Stimulated activated CD4-positive, alpha-beta T cell treated with anti-CD3 and anti-CD28 coated beads, Interleukin-1b, Interleukin-23, amount 100 ng/mL, for 4 hours (primary cell): ENCODE data around the gene ADARB1.

ENCODE experiments used
- DNase-seq, 2 donors: peaks; one replicate each; pipeline ENCODE4 v3.0.0-alpha.2; 2020; ENCODE audit warnings: low read depth in 2 of 2

The ADARB1 gene

DNA sequence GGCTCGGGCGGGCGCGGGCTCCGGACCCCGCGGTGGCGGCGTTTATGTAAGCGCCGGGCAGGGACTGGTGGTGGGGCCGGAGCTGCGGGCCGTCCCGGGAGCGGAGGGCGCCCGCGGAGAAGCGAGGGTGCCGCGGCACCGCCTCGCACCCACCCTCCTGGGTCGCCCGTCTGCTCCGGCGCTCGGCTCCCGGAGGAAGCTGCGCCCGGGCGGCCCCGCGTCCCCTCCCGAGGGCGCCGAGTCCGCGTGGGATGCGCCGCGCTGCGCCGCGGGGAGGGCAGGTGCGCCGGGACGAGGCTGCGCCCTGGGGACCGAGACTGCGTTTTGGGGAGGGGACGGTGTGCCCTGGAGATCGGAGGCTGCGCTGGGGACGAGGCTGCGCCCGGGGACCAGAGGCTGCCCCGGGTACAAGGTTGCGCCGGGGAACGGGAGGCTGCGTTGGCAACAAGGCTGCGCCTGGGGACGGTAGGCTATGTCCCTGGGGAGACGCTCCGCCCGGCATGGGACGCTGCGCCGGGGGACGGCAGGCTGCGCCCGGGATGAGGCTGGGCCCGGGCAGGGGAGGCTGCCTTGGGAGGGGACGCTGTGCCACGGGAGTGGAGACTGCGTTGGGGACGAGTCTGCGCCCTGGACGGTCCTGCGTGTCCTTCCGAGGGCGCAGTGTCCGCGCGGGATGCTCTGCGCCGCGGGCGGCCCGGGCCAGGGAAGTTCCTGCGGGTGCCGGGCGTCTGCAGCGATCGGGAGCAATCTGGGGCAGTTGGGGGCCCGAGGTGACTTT, 627 bp downstream of the ADARB1 start:
- DNase-seq: peak in 1 of 2 donors; percentile 33

- DNase-seq: no peak
These were observed 1.3 kb downstream of the ADARB1 start for GRCh38 chr21:45075596-45076244.

- DNase-seq: no peak
These were observed 1.9 kb downstream of the ADARB1 start for GRCh38 chr21:45076245-45076711.

DNA sequence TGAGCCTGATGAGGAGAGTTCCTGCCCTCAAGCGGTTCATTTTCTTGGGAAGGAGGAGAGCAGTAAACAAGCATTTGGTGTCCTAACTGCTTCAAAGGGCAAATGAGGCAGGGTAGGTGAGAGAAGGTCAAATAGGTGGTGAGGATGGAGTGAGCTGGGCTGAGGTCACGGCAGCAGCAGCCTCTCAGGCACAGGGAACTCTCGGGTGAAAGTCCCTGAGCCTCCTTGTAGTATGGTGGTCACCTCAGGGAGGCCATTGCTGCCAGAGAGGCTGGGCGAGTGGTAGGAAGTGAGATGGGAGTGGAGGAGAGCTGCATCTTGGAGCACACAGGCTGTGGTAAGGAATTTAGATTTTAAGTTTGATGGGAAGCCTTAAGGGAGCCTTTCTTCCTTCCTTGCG, 4.0 kb downstream of the ADARB1 start:
- no peak for DNase-seq

GRCh38 chr21:45078877-45079281, 4.5 kb downstream of the ADARB1 start:
- peak; percentile 24 to 69 for DNase-seq

GRCh38 chr21:45079351-45079750, 5.0 kb downstream of the ADARB1 start:
- DNase-seq: no peak

DNA sequence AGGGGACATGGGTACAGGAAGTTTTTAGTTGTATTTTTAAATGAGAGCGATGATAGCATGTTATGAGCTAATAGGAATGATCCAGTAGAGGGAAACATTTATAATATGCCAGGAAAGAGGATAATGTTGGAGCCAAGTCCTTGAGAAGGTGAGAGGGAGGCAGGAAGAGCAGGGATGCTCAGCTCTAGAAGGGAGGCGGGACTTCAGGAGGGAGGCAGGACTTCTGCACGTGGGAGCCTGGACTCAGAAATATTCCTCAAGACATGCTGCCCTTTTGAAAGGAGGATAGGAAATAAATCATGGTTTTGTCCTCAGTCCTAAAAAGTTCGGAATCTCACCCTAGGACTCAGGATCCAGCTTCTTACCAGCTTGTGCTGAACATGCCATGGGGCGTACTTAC, 5.9 kb downstream of the ADARB1 start:
- no peak for DNase-seq

DNA sequence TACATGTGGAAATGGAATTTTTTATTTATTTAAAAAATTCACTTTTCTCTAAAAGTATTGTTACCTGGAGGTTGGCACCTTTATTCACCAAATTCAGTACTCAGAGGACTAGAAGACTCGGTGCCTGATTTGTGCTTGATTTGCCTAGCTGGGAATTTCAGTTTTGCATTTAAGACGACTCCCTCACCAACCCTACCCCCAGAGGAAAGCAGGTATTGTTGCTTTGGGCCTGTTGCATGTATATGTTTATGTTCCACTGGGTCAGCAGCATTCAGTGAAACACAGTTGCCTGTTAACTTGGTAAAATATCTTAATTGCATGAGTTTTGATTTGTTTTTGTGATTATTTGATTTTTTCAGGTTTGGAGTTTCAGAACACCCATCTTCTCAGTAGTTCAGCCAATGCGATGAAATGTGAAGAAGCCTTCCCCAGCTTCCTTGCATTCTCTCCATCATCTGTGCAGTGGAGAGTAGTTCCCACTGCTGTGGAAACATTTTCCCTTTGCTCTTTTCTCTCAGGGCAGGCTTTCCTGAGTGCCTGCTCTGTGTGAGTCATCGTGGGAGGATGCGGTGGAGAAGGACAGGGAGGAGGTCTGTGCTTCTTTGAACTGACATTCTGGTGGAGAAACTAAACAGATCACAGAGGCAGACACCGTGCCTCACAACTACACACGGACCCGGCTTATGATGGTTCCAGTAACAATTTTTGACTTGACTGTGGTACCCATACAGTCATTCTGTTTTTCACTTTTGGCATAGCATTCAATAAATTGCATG, 6.4 kb downstream of the ADARB1 start:
- DNase-seq: no peak

GRCh38 chr21:45081636-45082035, 7.3 kb downstream of the ADARB1 start:
- no peak for DNase-seq

DNA sequence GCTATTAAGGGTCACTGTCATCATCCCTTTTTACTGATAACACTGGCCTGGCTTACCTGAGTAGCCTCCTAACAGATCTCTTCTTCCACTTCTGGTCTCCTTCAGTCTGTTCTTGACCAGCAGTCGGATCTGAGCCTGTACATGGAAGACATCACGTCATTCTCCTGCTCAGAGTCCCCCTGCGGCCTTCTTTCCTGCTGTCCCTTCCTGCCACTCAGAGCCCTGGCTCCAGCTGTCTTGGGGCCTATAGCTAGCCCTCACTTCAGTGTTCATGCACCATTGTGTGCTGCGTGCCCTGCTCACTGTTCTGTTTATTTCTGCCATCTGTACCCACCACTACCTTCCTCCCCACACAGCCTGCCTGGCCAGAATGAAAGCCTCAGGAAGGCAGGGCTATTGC, 8.4 kb downstream of the ADARB1 start:
- no peak for DNase-seq

- no peak for DNase-seq
These were observed 9.7 kb downstream of the ADARB1 start for GRCh38 chr21:45084121-45084520.

DNA sequence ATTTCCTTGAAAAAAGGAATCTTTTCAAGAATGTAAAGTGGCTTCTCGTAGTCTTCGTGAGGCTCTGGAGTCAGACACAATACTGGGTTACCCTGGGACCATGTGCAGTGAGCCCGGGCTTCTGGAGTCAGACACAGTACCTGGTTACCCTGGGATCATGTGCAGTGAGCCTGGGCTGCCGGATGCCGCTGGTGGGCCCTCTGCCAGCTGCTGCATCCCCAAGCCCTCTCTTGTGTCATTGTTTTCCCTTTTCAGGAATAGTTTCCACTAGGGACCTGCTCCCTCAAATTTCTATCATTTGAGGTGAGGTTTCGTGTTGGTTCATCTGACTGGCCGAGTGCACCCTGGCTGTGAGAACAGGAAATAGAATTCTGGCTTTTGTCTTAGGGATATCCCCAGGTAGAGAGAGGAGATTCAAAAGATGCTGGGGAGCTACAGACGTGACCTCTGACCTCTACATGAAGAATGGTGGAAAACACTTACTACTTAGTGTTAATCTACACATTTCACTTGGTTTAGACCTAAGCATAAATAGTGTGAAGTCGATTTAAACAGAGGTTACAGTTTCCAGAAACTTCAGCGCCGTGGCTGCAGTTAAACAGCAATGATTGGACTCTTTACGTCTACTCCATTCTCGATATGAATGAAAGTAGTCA, 10.6 kb downstream of the ADARB1 start:
- DNase-seq: no peak

DNA sequence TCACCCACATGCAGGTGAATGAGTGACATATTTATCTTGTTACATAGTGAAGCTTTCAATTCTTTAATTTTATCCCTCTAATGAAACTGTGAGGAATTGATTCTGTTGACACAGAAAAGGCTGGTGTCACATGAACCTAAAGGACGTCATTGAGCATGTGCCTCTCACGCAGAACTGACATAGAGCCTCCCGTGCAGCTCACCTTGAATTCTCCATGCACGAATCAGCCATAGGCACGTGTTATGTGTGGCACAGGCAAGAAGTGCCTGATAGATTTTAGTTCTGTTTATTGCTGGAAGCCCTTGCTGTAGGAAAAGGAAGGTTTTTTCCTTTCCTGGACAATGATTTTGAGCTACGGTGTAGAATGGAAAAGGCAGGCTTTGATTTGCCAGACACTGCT, 11.3 kb downstream of the ADARB1 start:
- DNase-seq: no peak

DNA sequence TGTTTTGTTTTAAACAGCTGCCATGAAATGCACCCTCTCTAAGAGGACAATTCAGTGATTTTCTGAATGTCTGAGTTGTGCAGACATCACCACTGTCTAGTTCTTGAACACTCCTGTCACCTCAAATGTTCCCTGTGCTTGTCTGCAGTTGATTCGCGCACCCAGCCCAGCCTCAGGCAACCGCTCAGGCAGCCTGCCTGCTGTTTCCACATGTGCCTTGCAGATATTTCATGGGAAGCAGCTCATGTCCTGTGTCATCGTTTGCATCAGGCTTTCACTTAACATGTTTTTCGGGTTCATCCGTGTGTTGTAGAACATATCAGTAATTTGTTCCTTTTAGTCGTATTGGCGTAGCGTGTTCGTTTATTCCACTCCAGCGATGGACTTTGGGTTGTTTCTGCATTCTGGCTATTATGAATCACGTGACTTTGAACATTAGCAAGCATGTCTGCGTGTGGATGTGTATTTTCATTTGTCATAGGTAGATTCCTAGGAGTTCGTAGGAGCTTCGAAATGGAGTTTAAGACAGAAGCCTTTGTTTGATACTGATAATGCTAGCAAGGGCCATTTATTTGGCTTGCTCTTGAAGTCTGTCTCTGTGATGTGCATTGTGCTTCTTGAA, 12.1 kb downstream of the ADARB1 start:
- DNase-seq: no peak

DNA sequence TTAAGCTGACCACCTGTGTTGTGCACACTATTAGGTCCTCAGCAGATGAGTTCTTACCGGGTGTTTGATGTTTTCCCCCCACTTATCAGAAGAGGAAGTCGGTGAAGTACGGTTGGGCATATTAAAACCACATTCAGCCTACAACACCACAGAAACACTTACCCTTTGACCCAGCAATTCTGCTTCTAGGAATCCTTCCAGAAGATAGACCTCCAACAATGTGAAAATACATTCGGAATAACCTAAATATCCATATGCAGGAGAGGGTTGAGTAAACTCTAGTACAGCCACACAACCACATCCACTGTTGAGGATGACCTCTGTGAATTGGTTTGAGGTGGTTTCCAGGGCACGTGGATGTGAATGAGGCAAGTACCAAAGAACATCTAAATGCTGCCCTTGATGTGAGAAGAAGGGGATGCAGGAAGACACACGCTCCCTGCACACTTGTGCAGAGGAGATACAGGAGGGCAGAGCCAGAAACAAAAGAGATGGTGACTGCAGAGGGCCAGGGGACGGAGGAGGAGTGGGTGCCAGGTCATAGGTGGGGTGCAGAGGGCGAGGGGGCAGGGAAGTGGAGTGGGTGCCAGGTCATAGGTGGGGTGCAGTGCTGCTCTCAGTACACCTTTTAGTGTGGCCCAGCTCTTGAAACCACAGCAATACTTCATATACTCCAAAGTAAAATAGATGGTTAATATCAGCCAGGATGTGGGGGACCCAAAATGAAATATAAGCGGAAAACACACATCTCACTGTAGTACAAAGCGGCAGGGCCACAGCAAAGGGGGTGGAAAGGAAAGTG, 12.8 kb downstream of the ADARB1 start:
- DNase-seq: no peak

DNA sequence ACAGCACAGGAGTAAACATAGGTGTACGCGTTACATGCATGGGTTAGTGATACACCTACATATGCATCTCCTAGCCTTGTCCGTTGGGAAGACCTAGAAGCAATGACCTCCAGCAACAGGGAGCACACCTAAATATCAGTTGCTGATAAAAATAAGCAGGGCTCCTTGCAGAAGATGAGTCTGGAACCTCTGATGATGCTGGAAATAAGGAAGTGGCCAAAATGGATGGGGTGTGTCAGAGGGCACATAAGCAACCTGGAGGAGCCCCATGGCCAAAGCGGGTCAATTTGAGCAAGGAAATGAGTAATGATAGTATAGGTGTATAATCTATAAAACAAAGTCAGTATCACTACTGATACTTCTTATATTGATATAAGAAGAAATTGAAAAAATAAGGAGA, 13.7 kb downstream of the ADARB1 start:
- DNase-seq: no peak

DNA sequence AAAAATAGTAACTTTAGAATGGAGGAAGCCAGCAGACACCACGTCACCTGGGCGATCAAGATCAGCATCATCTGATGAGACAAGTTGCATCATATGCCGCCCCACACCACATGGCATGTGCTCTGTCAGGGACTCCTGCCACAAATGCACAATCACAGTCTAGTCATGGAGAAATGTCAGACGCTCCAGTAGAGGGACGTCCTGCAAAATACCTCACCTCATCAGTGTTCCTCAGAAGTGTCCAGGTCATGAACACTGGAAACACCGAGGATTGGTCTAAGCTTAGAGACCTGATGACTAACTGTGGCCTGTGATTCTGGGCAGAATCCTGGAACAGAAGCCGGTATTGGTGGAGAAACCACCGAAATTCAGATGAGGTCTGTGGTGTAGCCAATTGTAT, 14.3 kb downstream of the ADARB1 start:
- no peak for DNase-seq

- no peak for DNase-seq
These were observed 15.6 kb downstream of the ADARB1 start for GRCh38 chr21:45089964-45090363.

GRCh38 chr21:45090966-45091365, 16.6 kb downstream of the ADARB1 start:
- DNase-seq: no peak

- DNase-seq: no peak
These were observed 17.4 kb downstream of the ADARB1 start for GRCh38 chr21:45091550-45092322.
